ENCODE data around the gene TAS2R40.

- TF ChIP-seq, protein P1, sequence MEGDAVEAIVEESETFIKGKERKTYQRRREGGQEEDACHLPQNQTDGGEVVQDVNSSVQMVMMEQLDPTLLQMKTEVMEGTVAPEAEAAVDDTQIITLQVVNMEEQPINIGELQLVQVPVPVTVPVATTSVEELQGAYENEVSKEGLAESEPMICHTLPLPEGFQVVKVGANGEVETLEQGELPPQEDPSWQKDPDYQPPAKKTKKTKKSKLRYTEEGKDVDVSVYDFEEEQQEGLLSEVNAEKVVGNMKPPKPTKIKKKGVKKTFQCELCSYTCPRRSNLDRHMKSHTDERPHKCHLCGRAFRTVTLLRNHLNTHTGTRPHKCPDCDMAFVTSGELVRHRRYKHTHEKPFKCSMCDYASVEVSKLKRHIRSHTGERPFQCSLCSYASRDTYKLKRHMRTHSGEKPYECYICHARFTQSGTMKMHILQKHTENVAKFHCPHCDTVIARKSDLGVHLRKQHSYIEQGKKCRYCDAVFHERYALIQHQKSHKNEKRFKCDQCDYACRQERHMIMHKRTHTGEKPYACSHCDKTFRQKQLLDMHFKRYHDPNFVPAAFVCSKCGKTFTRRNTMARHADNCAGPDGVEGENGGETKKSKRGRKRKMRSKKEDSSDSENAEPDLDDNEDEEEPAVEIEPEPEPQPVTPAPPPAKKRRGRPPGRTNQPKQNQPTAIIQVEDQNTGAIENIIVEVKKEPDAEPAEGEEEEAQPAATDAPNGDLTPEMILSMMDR (conservative IDR thresholded peaks at IDR 0.05 in 1 of 2, IDR thresholded peaks at IDR 0.05 in 1 of 2; ENCODE audit: low read depth in 1 of 2, low read length in 2 of 2): no peak
- TF ChIP-seq EZH2 (IDR thresholded peaks at IDR 0.05; ENCODE audit: low read length, missing control alignments): no peak
These were observed 28.4 kb downstream of the TAS2R40 start for GRCh38 chr7:143250199-143250598.

Measured in fibroblast of lung (primary cell).